Mucosa of descending colon (tissue), 3 donors: ENCODE measurements around the gene TESPA1. TPM values are rescaled to one million over a fixed set of nuclear protein-coding genes. Genes with fewer than 3 reads are reported as not detected.
A peak's percentile ranks its signal among the peaks of the same experiment; 100 is the strongest.

Experiments
- ATAC-seq: fragments of 200-7000 bp; cut with Tn5 transposase; one replicate; pipeline ENCODE4 v1.9.1; 2020; ENCODE audit warnings: mild to moderate bottlenecking, moderate library complexity
- DNase-seq, 3 donors: peaks; one replicate each; pipeline ENCODE4 v3.0.0-alpha.2; 2020
- H3K36me3 ChIP-seq: fragments of 200-600 bp; one replicate; pipeline ENCODE4 v1.8.0; 2021; ENCODE audit warnings: low read depth, mild to moderate bottlenecking
- H3K4me1 ChIP-seq: fragments of 200-600 bp; one replicate; pipeline ENCODE4 v1.8.0; 2021; ENCODE audit warnings: low read depth, mild to moderate bottlenecking
- H3K4me3 ChIP-seq: fragments of 200-600 bp; one replicate; pipeline ENCODE4 v1.8.0; 2021; ENCODE audit warnings: mild to moderate bottlenecking
- H3K9me3 ChIP-seq: fragments of 200-600 bp; one replicate; pipeline ENCODE4 v1.8.0; 2021; ENCODE audit warnings: mild to moderate bottlenecking
- CTCF ChIP-seq: fragments of 200-600 bp; IDR thresholded peaks from one replicate; pipeline ENCODE4 v1.8.0; 2022; ENCODE audit warnings: antibody characterized with exemption, mild to moderate bottlenecking
- intact Hi-C, 2 donors: fragments of 100-400 bp; cut with DNase I in 1 of 2; cut with micrococcal nuclease in 1 of 2; formaldehyde crosslinking; loops; one replicate each; pipeline versions ENCODE4 v1.11.0 to v1.11.1; 2022; cut with DNase I, micrococcal nuclease
- total RNA-seq, 3 donors: library from RNA; stranded (reverse); fragmentation: NEBNext Ultra II Directional in 2 of 3; extraction: Animal tissue kit (Norgen Biotek cat#: 25700) in 2 of 3; gene quantifications; one replicate each; pipeline versions ENCODE4 v1.2.1 to v1.2.4, GENCODE V29; 2021 to 2023
- donor health status: DM: no; HTN: no; CAD: no; lungs with moderate emphysema.
- donor health status: DM: no; HTN: no; CAD: no.
- donor health status: DM: no; HTN: yes; CAD: no.

Gene TESPA1
- total RNA-seq, 3 donors from 2014 or later: 0.75 to 2.7 (median 1.7) TPM

GRCh38 chr12:54997929-54998522 lies 13.5 kb upstream of the TESPA1 start:
- DNase-seq (no peak), ATAC-seq (no peak)
- no peaks in the 10 kb centered on the region for H3K4me1 ChIP-seq
- no peaks in the 10 kb centered on the region for H3K36me3 ChIP-seq
- H3K4me3 ChIP-seq: no peak overlapping the region
- H3K9me3 ChIP-seq: no peaks in the 10 kb centered on the region
- no peak for TF ChIP-seq CTCF
- intact Hi-C loops: no loop called here

- ATAC-seq (no peak), DNase-seq (no peak)
- Histone ChIP-seq H3K9me3 (no peaks in the 10 kb centered on the region), H3K36me3 (no peaks in the 10 kb centered on the region), H3K4me3 (no peak overlapping the region), H3K4me1 (no peaks in the 10 kb centered on the region)
- TF ChIP-seq CTCF: no peak
- intact Hi-C loops: no loop called here
Observed at GRCh38 chr12:54996205-54996604, 11.6 kb upstream of the TESPA1 start.

GRCh38 chr12:54993181-54993835 lies 8.7 kb upstream of the TESPA1 start:
- intact Hi-C loops: loop anchor here in 1 of 2 donors (5.0 kb wide), 1 partner anchor 79 kb away; no protein-coding TSS in a partner anchor
- Histone ChIP-seq H3K4me3 (no peak overlapping the region), H3K36me3 (no peaks in the 10 kb centered on the region), H3K4me1 (no peaks in the 10 kb centered on the region), H3K9me3 (no peaks in the 10 kb centered on the region)
- TF ChIP-seq CTCF: peak; percentile 42
- ATAC-seq (peak; percentile 79), DNase-seq (peak in 1 of 3 donors; percentile 75)

GRCh38 chr12:54991991-54992375 lies 7.4 kb upstream of the TESPA1 start:
- TF ChIP-seq CTCF: no peak
- Histone ChIP-seq H3K4me1 (no peaks in the 10 kb centered on the region), H3K9me3 (no peaks in the 10 kb centered on the region), H3K4me3 (no peak overlapping the region), H3K36me3 (no peaks in the 10 kb centered on the region)
- ATAC-seq: no peak
- no peak for DNase-seq
- intact Hi-C loops: loop anchor here in 1 of 2 donors (5.0 kb wide), 1 partner anchor 80 kb away; no protein-coding TSS in a partner anchor

GRCh38 chr12:54991161-54991990 lies 6.8 kb upstream of the TESPA1 start:
- H3K36me3 ChIP-seq: no peaks in the 10 kb centered on the region
- intact Hi-C loops: loop anchor here in 1 of 2 donors (5.0 kb wide), 1 partner anchor 81 kb away; no protein-coding TSS in a partner anchor
- H3K4me3 ChIP-seq: no peak overlapping the region
- ATAC-seq: peak; percentile 70
- H3K4me1 ChIP-seq: no peaks in the 10 kb centered on the region
- no peaks in the 10 kb centered on the region for H3K9me3 ChIP-seq
- TF ChIP-seq CTCF: no peak
- DNase-seq: no peak
